ENCODE measurements around the gene UTY. TPM values are rescaled to one million over a fixed set of nuclear protein-coding genes. Genes with fewer than 3 reads are reported as not detected.

The UTY gene
- total and polyA plus RNA-seq, 2 of the 8 experiments (the other 6 are each of a cell fraction or from before 2014, with no cell fraction given) = 7.2 to 20.4 TPM

DNA sequence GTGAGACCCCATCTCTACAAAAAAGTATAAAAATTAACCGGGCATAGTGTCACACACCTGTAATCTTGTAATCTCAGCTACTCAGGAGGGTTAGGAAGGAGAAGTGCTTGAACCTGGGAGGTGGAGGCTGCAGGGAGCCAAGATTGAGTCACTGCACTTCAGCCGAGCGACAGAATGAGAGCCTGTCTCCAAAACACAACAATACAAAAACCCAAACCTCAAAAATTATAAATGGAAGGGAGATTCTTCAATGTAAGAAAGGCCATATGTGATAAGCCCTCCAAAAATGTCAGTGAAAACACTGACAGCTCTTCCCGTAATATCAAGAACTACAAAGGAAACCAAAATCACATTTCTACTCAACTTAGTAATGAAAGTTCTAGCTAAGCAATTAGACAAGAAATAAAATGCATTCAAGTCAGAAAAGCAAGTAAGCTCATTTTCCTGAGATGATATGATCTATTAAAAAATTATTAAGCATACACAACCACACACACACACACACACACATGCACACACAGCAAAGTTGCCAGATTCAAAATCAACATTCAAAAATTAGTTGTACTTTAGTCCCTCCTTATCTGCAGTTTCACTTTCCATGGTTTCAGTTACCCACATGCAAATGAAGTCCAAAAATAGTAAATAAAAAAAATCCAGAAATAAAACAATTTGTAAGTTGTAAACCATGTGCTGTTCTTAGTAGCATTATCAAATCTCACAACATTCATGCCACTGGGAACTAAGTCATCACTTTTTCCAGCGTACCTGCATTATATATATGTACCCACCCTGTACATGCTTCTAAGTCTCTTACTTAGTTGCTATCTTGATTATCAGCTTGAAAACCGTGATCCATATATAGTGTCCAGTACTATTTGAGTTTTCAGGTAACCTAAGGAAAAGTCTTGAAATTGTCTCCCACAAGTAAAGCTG lies 108.7 kb downstream of the UTY start (continued):
- TF ChIP-seq HDAC6 (IDR thresholded peaks at IDR 0.05; ENCODE audit: low read depth, low read length) (no peak), CEBPB (IDR thresholded peaks at IDR 0.05; ENCODE audit: low read depth, low read length) (no peak), EZH2 (IDR thresholded peaks at IDR 0.05; ENCODE audit: low read depth, low read length, severe bottlenecking) (no peak), BRCA1 (IDR thresholded peaks at IDR 0.05; ENCODE audit: low read depth, low read length) (no peak), YY1 (IDR thresholded peaks at IDR 0.05; ENCODE audit: low read depth, low read length) (no peak), RAD21 (IDR thresholded peaks at IDR 0.05 in 1 of 2, conservative IDR thresholded peaks at IDR 0.05 in 1 of 2; ENCODE audit: low read depth in 2 of 2, low read length in 2 of 2) (no peak)
- TF ChIP-seq, protein P1, sequence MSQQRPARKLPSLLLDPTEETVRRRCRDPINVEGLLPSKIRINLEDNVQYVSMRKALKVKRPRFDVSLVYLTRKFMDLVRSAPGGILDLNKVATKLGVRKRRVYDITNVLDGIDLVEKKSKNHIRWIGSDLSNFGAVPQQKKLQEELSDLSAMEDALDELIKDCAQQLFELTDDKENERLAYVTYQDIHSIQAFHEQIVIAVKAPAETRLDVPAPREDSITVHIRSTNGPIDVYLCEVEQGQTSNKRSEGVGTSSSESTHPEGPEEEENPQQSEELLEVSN (IDR thresholded peaks at IDR 0.05) = no peak
- TF ChIP-seq, protein P2, sequence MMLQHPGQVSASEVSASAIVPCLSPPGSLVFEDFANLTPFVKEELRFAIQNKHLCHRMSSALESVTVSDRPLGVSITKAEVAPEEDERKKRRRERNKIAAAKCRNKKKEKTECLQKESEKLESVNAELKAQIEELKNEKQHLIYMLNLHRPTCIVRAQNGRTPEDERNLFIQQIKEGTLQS (IDR thresholded peaks at IDR 0.05; ENCODE audit: insufficient read depth, low read depth, low read length) = no peak

All from H1 (cell line).